Sigmoid colon (tissue), 4 donors: Measurements from ENCODE around the gene MORN5.

Experiments
- POLR2A ChIP-seq, 2 donors: fragments of 450-650 bp; IDR thresholded peaks; one replicate each; pipeline ENCODE4 v1.6.1; 2016; ENCODE audit warnings: antibody characterized with exemption in 2 of 2, mild to moderate bottlenecking in 2 of 2, moderate library complexity in 2 of 2
- POLR2AphosphoS5 ChIP-seq, 4 donors: sonication (generic); formaldehyde crosslinking; IDR thresholded peaks; one replicate each; pipeline ENCODE4 v1.6.1; 2017; ENCODE audit warnings: antibody characterized with exemption in 4 of 4
- TF ChIP-seq, protein P1 (sequence below), 4 experiments: fragments of 450-650 bp in 3 of 4; fragments of 200-600 bp in 1 of 4; IDR thresholded peaks; one replicate each; pipeline ENCODE4 v1.5.1; 2016 to 2019; ENCODE audit warnings: antibody characterized with exemption in 4 of 4, mild to moderate bottlenecking in 3 of 4, moderate library complexity in 2 of 4

DNA sequence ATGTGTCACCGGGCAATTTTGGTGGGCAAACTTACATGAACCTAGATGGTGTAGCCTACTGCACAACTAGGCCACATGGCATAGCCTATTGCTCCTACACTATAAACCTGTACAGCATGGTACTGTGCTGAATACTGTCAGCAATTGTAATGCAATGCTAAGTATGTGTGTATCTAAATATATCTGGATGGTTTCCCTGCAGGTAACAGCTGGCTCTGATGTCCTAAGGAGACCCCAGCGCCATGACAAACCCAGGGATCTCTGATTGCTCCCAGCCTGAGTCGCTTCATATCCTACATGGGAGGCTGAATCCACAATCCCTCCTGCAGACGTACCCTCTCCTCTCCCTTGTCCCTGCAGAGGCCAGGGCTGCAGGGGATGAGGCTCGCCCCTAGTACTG is 40.0 kb upstream of the MORN5 start:
- TF ChIP-seq POLR2A (IDR thresholded peaks at IDR 0.05) (no peak), POLR2AphosphoS5 (IDR thresholded peaks at IDR 0.05) (no peak)
- TF ChIP-seq, protein P1, sequence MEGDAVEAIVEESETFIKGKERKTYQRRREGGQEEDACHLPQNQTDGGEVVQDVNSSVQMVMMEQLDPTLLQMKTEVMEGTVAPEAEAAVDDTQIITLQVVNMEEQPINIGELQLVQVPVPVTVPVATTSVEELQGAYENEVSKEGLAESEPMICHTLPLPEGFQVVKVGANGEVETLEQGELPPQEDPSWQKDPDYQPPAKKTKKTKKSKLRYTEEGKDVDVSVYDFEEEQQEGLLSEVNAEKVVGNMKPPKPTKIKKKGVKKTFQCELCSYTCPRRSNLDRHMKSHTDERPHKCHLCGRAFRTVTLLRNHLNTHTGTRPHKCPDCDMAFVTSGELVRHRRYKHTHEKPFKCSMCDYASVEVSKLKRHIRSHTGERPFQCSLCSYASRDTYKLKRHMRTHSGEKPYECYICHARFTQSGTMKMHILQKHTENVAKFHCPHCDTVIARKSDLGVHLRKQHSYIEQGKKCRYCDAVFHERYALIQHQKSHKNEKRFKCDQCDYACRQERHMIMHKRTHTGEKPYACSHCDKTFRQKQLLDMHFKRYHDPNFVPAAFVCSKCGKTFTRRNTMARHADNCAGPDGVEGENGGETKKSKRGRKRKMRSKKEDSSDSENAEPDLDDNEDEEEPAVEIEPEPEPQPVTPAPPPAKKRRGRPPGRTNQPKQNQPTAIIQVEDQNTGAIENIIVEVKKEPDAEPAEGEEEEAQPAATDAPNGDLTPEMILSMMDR (IDR thresholded peaks at IDR 0.05), result no peak
